Pancreas (tissue), 10 donors: ENCODE measurements around the gene CPNE9. TPM values are rescaled to one million over a fixed set of nuclear protein-coding genes. Genes with fewer than 3 reads are reported as not detected.
A peak's percentile ranks its signal among the peaks of the same experiment; 100 is the strongest.

Experiments used
- ATAC-seq, 4 donors: fragments of 200-7000 bp; cut with Tn5 transposase; one replicate each; pipeline versions ENCODE4 v1.8.0 to v1.9.1; 2020; ENCODE audit warnings: mild to moderate bottlenecking in 4 of 4, moderate library complexity in 4 of 4
- DNase-seq, 6 donors: peaks; one replicate each; pipeline ENCODE4 v3.0.0-alpha.2; 2020
- FAIRE-seq: peaks from 2 replicates; lab custom pipeline; 2012; peaks lifted over from hg19 to GRCh38; lab: Jason Lieb, UNC
- H3K27ac ChIP-seq, 4 donors: fragments of 200-600 bp; sonication (generic); 1 replicate in 3 of 4; 2 replicates in 1 of 4; pipeline versions ENCODE4 v1.5.0 to v1.8.0; 2020
- H3K27me3 ChIP-seq, 4 donors: fragments of 200-600 bp; one replicate each; pipeline ENCODE4 v1.8.0; 2021
- H3K36me3 ChIP-seq, 3 donors: fragments of 200-600 bp; sonication (generic) in 1 of 3; one replicate each; pipeline versions ENCODE4 v1.5.0 to v1.8.0; 2020 to 2021
- H3K4me1 ChIP-seq, 3 donors: fragments of 200-600 bp; one replicate each; pipeline ENCODE4 v1.8.0; 2021
- H3K4me3 ChIP-seq, 4 donors: fragments of 200-600 bp; sonication (generic) in 2 of 4; one replicate each; pipeline versions ENCODE4 v1.5.0 to v1.8.0; 2020 to 2021
- H3K9me3 ChIP-seq, 4 donors: fragments of 200-600 bp; one replicate each; pipeline ENCODE4 v1.8.0; 2021
- CTCF ChIP-seq, 4 donors: fragments of 200-600 bp; sonication (generic) in 3 of 4; IDR thresholded peaks; one replicate each; pipeline versions ENCODE4 v1.5.0 to v1.8.0; 2021; ENCODE audit warnings: antibody characterized with exemption in 4 of 4
- WGBS, 2 donors: extraction: QIAGEN DNeasy Blood & Tissue Kit; methylation state at CpG; one replicate each; pipeline ENCODE4 v1.1.7; 2013; 5-methylcytosine and 5-hydroxymethylcytosine counted together
- intact Hi-C, 3 donors: fragments of 100-400 bp; cut with DNase I; formaldehyde crosslinking; loops; one replicate each; pipeline versions ENCODE4 v1.11.1 to v1.14.2; 2022
- polyA plus RNA-seq, 2 donors: library from polyadenylated mRNA; stranded (reverse); fragments of 200-250 nt; gene quantifications; one replicate each; pipeline ENCODE4 v1.2.3, GENCODE V29; 2013
- total RNA-seq, 6 donors: library from RNA; stranded (reverse); fragmentation: NEBNext Ultra II Directional in 4 of 6; extraction: Animal tissue kit (Norgen Biotek cat#: 25700) in 4 of 6; gene quantifications; one replicate each; pipeline versions ENCODE4 v1.2.1 to v1.2.4, GENCODE V29; 2021 to 2023
- donor health status: healthy with polysubstance abuse.
- donor health status: DM: no; HTN: no; CAD: no; lungs with moderate emphysema.
- donor health status: DM: no; HTN: no; CAD: no.
- donor health status: control.
- donor health status: control.
- donor health status: Bipolar disorder and iron deficiency.
- donor health status: DM: yes; HTN: yes; CAD: no.
- donor health status: DM: no; HTN: no; CAD: no.
- donor health status: DM: no; HTN: no; CAD: no.
- donor health status: DM: yes; HTN: yes; CAD: no.

CPNE9 gene
- total and polyA plus RNA-seq, 8 donors: 0.12 to 0.85 (median 0.19) TPM; not detected in 3

- no peak for DNase-seq
- WGBS, 2 donors: 69 to 86% methylated on average over 4 of the region's 4 CpGs
- no peak overlapping the region for H3K4me3 ChIP-seq
- H3K27ac ChIP-seq: no peak overlapping the region
- no peaks in the 10 kb centered on the region for H3K27me3 ChIP-seq
- no peaks in the 10 kb centered on the region for H3K9me3 ChIP-seq
- intact Hi-C loops: no loop called here
- H3K36me3 ChIP-seq: no peaks in the 10 kb centered on the region
- ATAC-seq: no peak
- TF ChIP-seq CTCF (IDR thresholded peaks at IDR 0.05): no peak
- no peak for FAIRE-seq
- H3K4me1 ChIP-seq: peaks cover 0 to 6% (median 0%) of the 10 kb centered on the region in 3 donors
These were observed 22.3 kb downstream of the CPNE9 start for GRCh38 chr3:9725775-9726515.

- Histone ChIP-seq H3K4me3 (no peak overlapping the region), H3K36me3 (no peaks in the 10 kb centered on the region), H3K4me1 (peaks cover 0 to 6% (median 0%) of the 10 kb centered on the region in 3 donors), H3K27me3 (no peaks in the 10 kb centered on the region), H3K27ac (no peak overlapping the region), H3K9me3 (no peaks in the 10 kb centered on the region)
- intact Hi-C loops: no loop called here
- FAIRE-seq (no peak), ATAC-seq (no peak), DNase-seq (no peak)
- peak in 1 of 4 donors; percentile 10 for TF ChIP-seq CTCF (IDR thresholded peaks at IDR 0.05)
- WGBS, 2 donors: 8 to 12% methylated on average over 11 of the region's 11 CpGs
These were observed 23.5 kb downstream of the CPNE9 start for GRCh38 chr3:9727041-9727595.

GRCh38 chr3:9727743-9728142 is 24.1 kb downstream of the CPNE9 start:
- ATAC-seq (no peak), DNase-seq (no peak), FAIRE-seq (no peak)
- H3K27ac ChIP-seq: no peak overlapping the region
- TF ChIP-seq CTCF (IDR thresholded peaks at IDR 0.05): no peak
- no peaks in the 10 kb centered on the region for H3K27me3 ChIP-seq
- no peaks in the 10 kb centered on the region for H3K9me3 ChIP-seq
- H3K4me1 ChIP-seq: peaks cover 0 to 8% (median 6%) of the 10 kb centered on the region in 3 donors
- no peak overlapping the region for H3K4me3 ChIP-seq
- intact Hi-C loops: no loop called here
- WGBS, 2 donors: 77 to 91% methylated on average over 2 of the region's 2 CpGs
- H3K36me3 ChIP-seq: no peaks in the 10 kb centered on the region

- H3K4me3 ChIP-seq: no peak overlapping the region
- no peak for TF ChIP-seq CTCF (IDR thresholded peaks at IDR 0.05)
- H3K27me3 ChIP-seq: no peaks in the 10 kb centered on the region
- 64 to 79% methylated on average over 10 of the region's 10 CpGs for WGBS, 2 donors
- peaks cover 0 to 14% (median 14%) of the 10 kb centered on the region in 3 donors for H3K4me1 ChIP-seq
- ATAC-seq (no peak), FAIRE-seq (no peak), DNase-seq (no peak)
- H3K27ac ChIP-seq: no peak overlapping the region
- no peaks in the 10 kb centered on the region for H3K36me3 ChIP-seq
- intact Hi-C loops: no loop called here
- no peaks in the 10 kb centered on the region for H3K9me3 ChIP-seq
These were observed 25.8 kb downstream of the CPNE9 start for GRCh38 chr3:9729419-9729818.
